Glomerular endothelial cell (primary cell): Measurements from ENCODE around the gene COG2. TPM values are rescaled to one million over a fixed set of nuclear protein-coding genes. Genes with fewer than 3 reads are reported as not detected.
"Not testable (repeated sequence)": the region's sequence is repeated elsewhere in the genome, so short reads cannot be mapped to it uniquely, and the experiment has no call there.

Source experiments
- DNase-seq: peaks from one replicate; pipeline ENCODE4 v3.0.0-alpha.2; 2011; ENCODE audit warnings: low read depth, low spot score; ENCODE audit errors: extremely low read depth
- total RNA-seq: library from RNA; depleted of rRNA; stranded (reverse); fragments of >200 nt; gene quantifications from 2 replicates; pipeline ENCODE4 v1.2.3, GENCODE V29; 2015

The COG2 gene
- total RNA-seq, 1 donor from 2014 or later: 18.7 TPM

GRCh38 chr1:230626232-230626631 lies 16.0 kb upstream of the COG2 start:
- DNase-seq: no peak

DNA sequence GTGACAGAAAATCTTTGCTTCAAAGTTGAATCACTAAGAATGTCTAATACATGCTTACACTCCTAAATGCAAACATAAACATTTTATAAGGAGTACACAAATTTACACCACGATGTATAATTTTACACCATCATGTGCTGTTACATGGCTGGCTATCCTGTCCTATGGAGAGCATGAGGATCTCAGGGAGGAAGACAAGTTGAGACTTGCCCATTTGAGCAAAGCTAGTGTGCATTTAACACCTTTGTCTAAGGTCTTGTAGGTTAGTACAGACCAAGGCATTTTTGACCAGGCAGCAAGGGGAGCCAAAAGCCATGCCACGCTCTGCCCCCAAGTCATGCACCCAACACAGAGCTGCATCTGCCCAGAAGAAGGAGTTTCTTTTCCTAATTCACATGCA lies 14.5 kb upstream of the COG2 start:
- DNase-seq: no peak

- no peak for DNase-seq
Measured at GRCh38 chr1:230629511-230629910, 12.8 kb upstream of the COG2 start.

DNA sequence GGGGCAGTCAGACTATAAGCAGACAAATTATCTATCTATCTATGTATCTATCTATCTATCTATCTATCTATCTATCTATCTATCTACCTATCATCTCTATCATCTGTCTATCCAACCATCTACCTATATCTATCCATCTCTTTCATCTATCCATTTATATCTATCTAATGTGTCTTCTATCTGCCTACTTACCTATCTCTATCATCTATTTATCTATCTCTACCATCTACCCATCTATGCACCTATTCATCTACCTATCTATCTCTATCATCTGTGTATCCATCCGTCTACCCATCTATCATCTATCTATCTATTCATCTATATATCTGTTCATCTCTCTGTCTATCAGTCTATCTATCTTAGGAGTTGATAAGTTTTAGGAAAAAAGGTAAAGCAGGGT lies 10.8 kb upstream of the COG2 start:
- DNase-seq: no peak

DNA sequence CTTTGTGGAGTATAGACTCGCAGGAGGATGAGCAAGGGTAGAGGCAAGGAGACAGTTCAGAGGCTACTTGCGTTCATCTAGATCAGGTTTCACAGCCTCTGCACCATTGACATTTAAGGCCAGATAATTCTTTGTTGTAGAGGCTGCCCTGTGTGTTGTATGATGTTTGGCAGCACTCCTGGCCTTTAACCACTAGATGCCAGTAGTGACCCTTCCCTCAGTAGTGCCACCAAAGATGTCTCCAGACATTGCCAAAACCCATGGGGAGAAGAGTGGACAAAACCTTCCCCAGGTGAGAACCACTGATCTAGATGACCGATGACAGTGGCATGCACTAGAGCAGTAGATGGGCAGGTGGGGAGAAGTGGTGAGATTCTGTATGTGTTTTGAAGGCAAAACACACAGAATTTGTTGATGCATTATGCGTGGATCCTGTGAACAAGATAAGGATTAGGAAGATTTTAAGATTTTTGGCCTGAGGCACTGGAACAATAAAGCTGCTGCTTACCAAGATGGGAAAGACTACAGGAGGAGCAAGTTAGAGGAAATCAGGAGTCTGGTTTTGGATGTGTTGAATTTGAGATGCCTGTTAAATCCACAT lies 9.9 kb upstream of the COG2 start:
- no peak for DNase-seq

DNA sequence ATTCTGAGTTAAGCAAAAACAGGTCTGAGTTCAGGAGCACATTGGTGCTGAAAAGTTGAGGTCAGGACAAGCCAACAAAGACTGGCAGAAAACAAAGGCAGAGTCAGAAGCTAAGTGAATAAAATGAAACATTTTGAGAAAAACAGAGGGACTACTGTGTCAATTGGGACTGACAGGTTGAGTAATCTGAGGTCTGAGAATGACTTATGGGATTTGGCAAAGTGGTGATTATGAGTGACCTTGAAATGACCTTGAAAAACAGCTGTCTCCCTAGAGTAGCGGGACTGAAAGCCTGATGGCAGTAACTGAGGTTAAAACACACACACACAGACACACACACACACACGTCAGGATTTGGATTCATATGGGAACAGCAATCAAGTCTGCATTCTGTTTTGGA lies 8.8 kb upstream of the COG2 start:
- DNase-seq: no peak

DNA sequence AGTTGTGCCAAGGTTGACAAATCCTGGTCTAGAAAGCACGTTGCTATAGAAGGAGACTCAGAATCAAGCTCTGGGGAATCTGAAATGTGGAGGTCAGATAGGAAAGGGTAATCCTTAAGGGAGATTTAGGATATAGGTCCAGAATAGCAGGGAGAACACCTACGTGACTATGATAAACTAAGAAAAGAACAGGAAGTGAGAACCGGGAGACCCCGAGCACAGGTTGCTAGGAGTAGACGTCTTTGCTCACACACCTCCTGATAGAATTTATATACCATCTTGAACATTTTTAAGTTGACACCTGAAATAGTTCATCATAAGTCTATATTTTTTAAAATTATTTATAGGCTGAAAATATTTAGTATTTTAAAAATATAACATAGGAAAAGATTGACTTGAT lies 7.9 kb upstream of the COG2 start:
- no peak for DNase-seq

DNA sequence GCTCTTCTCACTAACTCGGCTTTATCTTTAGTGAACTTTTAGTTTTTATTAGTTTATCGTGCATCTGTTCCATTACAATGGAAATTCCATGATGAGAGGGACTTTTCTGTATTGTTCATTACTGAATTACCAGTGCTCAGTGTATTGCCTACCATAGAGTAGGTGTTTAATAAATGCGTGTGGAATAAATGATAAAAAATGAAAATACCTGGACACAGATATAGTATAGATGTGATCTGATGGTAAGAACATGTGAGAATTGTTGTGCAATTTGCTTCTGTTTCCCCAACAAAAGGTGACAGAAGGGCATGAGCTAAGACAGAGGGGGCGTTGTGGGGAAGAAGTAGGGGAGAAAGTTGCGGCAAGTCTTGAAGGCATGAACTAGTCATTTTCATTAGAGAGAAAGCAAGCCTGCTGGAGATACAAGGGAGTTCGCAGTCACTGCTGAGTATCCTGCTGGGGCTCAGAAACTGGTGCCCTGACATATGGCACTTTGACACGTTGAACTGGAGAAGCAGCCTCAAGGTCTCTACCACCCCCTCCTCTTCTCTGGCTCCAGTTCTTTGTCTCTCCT lies 5.6 kb upstream of the COG2 start:
- DNase-seq: no peak

GRCh38 chr1:230639714-230640209 lies 2.5 kb upstream of the COG2 start:
- no peak for DNase-seq

DNA sequence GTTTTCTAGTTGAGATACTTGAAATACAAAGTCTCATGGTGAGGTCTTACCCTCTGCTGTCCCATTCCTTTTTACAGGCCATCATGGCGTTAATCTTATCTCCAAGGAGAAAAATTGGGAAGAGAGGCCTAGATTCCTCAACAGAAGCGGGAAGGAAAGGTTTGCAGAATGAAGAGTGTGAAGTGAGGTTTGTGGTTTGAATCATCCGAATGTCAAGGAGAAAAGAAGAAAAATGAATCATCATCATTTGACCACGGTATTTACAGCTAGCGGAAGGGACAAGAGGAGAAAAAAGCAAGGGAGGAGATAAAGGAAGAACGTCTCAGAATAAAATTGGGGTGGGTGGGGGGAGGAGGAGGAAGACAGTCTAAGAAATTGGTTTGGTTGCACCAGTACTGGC lies 935 bp upstream of the COG2 start:
- no peak for DNase-seq

DNA sequence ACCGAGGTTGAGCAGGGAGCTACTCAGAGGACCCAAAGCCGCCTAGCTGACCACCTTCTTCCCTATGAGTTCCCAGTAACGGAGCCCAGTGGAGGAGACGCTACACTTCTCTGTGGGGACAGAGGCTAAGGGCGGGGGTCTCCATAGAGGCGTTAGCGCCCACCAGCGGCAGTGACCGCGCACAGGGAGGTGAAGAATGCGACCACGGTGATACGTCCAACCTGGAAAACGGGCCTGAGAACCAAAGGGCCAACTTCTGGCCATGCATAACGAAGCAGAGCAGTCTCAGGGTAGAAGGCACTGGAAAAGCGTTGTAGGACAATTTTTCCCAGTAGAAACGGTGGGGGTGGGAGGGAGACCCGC lies 400 bp upstream of the COG2 start:
- no peak for DNase-seq

DNA sequence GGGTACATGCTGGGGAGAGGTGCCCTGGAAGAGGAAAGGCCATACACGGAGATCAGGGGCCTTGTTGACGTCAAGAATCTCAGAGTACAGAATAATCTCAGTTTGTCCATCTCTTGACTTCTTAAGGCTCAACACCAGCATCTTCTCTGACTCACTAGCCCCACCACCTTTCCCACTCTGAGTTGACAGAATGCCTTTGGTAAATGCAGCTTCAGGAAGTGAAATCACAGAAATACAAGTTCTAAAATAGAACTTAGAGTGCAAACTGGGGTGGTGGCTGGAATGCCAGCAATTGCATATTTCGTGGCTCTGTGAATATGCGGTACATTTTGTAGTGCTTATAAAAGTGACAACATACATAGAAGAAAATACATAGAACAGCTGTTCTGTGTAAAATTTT lies 1.6 kb downstream of the COG2 start:
- no peak for DNase-seq

DNA sequence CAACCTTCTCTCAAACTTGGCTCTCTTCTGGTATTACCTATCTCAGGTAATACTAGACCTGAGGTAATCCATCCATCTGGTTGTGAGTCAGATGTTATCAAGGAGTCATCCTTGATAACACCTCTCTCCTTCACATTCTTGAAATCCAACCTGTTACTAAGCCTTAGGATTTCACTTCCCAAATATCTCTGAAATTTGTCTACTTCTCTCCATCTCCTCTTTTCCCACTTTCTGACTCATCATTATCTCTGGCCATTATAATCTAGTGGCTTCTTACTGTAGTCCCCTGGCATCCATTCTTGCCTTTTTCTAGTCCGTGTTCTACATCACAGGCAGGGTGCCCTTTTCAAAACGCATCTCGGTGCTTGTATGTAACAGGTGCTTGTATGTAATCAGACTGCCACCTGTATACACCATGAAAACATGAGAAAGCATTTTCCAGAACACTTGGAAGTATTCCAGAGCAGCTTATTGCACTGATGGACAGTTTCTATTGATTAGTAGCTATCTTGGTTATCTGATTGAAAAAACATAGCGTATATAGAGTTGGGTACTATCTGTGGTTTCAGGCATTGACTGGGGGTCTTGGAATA lies 4.5 kb downstream of the COG2 start:
- DNase-seq: no peak

GRCh38 chr1:230647321-230647720 lies 5.0 kb downstream of the COG2 start:
- no peak for DNase-seq

GRCh38 chr1:230648114-230648513 lies 5.8 kb downstream of the COG2 start:
- DNase-seq: no peak

- DNase-seq: no peak
Measured at GRCh38 chr1:230650300-230650699, 8.0 kb downstream of the COG2 start.

DNA sequence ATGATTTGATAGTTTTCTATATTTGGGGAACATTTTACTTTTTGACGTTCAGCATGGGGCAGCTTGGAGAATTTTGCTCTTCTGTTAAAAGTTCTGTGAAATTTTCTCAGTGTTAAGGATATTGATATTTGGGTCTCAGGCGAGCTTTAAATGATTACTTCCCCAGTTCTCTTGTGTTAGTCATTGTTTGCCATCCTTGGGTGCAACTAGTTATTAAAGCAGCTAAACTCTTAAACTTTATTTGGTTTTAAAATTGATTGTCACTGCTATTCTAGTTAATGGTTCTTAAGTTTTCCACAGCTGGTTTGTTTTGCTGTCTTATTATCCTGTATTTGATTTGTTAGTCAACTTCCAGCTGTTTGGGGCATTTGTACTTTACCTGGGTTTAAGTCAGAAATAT lies 9.0 kb downstream of the COG2 start:
- no peak for DNase-seq

DNA sequence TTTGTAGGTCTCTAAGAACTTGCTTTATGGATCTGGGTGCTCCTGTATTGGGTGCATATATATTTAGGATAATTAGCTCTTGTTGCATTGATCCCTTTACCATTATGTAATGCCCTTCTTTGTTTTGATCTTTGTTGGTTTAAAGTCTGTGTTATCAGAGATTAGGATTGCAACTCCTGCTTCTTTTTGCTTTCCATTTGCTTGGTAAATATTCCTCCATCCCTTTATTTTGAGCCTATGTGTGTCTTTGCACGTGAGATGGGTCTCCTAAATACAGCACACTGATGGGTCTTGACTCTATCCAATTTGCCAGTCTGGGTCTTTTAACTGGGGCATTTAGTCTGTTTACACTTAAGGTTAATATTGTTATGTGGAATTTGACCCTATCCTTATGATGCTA lies 14.4 kb downstream of the COG2 start:
- DNase-seq: not testable (repeated sequence)

DNA sequence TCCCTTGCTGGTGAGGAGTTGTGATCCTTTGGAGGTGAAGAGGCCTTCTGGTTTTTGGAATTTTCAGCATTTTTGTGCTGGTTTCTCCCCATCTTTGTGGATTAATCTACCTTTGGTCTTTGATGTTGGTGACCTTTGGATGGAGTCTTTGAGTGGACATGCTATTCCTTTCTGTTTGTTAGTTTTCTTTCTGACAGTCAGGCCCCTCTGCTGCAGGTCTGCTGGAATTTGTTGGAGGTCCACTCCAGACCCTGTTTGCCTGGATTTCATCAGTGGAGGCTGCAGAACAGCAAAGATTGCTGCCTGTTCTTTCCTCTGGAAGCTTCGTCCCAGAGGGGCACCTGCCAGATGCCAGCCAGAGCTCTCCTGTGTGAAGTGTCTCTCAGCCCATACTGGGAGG lies 15.8 kb downstream of the COG2 start:
- not testable (repeated sequence) for DNase-seq

DNA sequence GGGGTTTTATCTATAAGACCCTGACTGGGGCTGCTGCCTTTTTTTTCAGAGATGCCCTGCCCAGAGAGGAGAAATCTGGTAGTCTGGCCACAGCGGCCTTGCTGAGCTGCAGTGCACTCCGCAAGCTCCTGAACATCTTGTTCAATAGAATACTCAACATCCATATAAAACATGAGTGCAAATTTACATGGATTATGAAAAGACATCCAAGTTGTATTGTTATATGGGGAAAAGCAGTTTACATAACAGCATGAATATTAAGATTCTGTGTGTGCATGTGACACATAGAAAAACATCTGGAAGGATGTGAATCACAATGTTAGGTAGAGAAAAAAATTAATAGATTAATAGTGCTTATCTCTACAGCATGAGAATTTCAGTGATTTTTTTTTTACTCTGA lies 16.4 kb downstream of the COG2 start:
- no peak for DNase-seq

- DNase-seq: no peak
Measured at GRCh38 chr1:230661976-230662375, 19.7 kb downstream of the COG2 start.

DNA sequence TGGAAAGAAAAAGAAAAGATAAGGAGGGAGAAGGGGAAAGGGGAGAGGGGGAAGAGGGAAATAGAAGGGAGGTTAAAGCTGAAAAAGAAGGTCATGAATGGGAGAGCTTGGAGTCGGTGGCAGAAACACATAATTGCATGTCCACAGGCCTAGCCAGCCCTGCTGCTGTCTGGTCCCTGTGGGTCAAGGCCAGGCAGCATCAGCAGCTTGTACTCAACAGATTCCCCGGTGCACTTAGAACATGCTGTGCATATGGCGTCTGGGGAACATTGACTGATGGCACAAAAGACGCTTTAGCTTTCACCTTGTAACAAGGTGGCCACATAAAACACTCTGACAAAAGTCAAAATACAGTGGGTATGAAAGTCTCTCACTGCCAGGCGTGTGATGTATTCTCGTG lies 25.9 kb downstream of the COG2 start:
- DNase-seq: no peak

DNA sequence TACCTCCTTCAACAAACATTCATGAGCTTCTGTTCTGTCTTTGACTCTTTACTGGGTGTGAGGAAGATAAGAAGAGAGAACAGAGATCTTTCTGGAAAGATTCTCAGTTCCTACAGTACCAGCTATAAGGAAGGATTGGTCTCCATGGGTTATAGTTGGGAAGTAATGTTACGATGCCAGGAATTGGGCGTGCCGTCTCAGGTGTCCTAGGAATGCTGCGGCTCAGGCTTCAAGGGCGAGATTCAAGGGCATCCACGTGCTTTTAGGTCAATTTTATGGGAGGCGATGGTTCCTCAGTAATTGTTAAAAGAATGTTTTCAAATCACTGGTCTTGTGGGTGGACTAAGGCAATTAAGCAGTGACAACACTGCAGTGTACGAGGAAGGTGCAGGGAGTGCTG lies 27.3 kb downstream of the COG2 start:
- no peak for DNase-seq
